Measurements from ENCODE around the gene MFSD6L. TPM values are rescaled to one million over a fixed set of nuclear protein-coding genes. Genes with fewer than 3 reads are reported as not detected.

The MFSD6L gene
- total and polyA plus RNA-seq, 7 donors, result not detected

GRCh38 chr17:8797621-8798175 lies 1.5 kb downstream of the MFSD6L start:
- peaks cover 0 to 27% (median 3%) of the 10 kb centered on the region in 3 donors for H3K27me3 ChIP-seq (ENCODE audit: insufficient read depth in 3 of 3, low read length in 2 of 3)
- 72 to 83% (median 76%) methylated on average over 14 of the region's 14 CpGs for WGBS, 3 donors
- TF ChIP-seq, protein P1, sequence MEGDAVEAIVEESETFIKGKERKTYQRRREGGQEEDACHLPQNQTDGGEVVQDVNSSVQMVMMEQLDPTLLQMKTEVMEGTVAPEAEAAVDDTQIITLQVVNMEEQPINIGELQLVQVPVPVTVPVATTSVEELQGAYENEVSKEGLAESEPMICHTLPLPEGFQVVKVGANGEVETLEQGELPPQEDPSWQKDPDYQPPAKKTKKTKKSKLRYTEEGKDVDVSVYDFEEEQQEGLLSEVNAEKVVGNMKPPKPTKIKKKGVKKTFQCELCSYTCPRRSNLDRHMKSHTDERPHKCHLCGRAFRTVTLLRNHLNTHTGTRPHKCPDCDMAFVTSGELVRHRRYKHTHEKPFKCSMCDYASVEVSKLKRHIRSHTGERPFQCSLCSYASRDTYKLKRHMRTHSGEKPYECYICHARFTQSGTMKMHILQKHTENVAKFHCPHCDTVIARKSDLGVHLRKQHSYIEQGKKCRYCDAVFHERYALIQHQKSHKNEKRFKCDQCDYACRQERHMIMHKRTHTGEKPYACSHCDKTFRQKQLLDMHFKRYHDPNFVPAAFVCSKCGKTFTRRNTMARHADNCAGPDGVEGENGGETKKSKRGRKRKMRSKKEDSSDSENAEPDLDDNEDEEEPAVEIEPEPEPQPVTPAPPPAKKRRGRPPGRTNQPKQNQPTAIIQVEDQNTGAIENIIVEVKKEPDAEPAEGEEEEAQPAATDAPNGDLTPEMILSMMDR (IDR thresholded peaks at IDR 0.05), result no peak
- no peak overlapping the region for H3K4me3 ChIP-seq
- intact Hi-C loops (cut with DNase I), result loop anchor here in 1 of 2 donors (10.0 kb wide), 1 partner anchor 97 kb away; no protein-coding TSS in a partner anchor
- ATAC-seq (no peak), DNase-seq (no peak)
- no peaks in the 10 kb centered on the region for H3K36me3 ChIP-seq (ENCODE audit: insufficient read depth in 1 of 2, low read depth in 1 of 2)
- H3K4me1 ChIP-seq, result no peaks in the 10 kb centered on the region
- no peak overlapping the region for H3K27ac ChIP-seq
- no peaks in the 10 kb centered on the region for H3K9me3 ChIP-seq

GRCh38 chr17:8794636-8795035 lies 4.5 kb downstream of the MFSD6L start:
- no peaks in the 10 kb centered on the region for H3K36me3 ChIP-seq (ENCODE audit: insufficient read depth in 1 of 2, low read depth in 1 of 2)
- TF ChIP-seq, protein P1 (IDR thresholded peaks at IDR 0.05), result no peak
- intact Hi-C loops (cut with DNase I), result loop anchor here in 1 of 2 donors (10.0 kb wide), 1 partner anchor 100 kb away; no protein-coding TSS in a partner anchor
- no peaks in the 10 kb centered on the region for H3K4me1 ChIP-seq
- H3K9me3 ChIP-seq, result peaks cover 8% of the 10 kb centered on the region
- peaks cover 0 to 25% (median 0%) of the 10 kb centered on the region in 3 donors for H3K27me3 ChIP-seq (ENCODE audit: insufficient read depth in 3 of 3, low read length in 2 of 3)
- WGBS, 3 donors, result 13 to 44% (median 15%) methylated on average over 7 of the region's 7 CpGs
- no peak for ATAC-seq
- no peak for DNase-seq
- no peak overlapping the region for H3K4me3 ChIP-seq
- no peak overlapping the region for H3K27ac ChIP-seq

- intact Hi-C loops (cut with DNase I), result loop anchor here in 1 of 2 donors (10.0 kb wide), 1 partner anchor 101 kb away; no protein-coding TSS in a partner anchor
- WGBS, 3 donors, result 56 to 71% (median 70%) methylated on average over 2 of the region's 2 CpGs
- no peak overlapping the region for H3K4me3 ChIP-seq
- ATAC-seq (no peak), DNase-seq (no peak)
- peaks cover 0 to 16% (median 0%) of the 10 kb centered on the region in 3 donors for H3K27me3 ChIP-seq (ENCODE audit: insufficient read depth in 3 of 3, low read length in 2 of 3)
- no peaks in the 10 kb centered on the region for H3K4me1 ChIP-seq
- TF ChIP-seq, protein P1 (IDR thresholded peaks at IDR 0.05), result no peak
- peaks cover 8% of the 10 kb centered on the region for H3K9me3 ChIP-seq
- no peak overlapping the region for H3K27ac ChIP-seq
- no peaks in the 10 kb centered on the region for H3K36me3 ChIP-seq (ENCODE audit: insufficient read depth in 1 of 2, low read depth in 1 of 2)
Observed at GRCh38 chr17:8793649-8794048, 5.5 kb downstream of the MFSD6L start.

DNA sequence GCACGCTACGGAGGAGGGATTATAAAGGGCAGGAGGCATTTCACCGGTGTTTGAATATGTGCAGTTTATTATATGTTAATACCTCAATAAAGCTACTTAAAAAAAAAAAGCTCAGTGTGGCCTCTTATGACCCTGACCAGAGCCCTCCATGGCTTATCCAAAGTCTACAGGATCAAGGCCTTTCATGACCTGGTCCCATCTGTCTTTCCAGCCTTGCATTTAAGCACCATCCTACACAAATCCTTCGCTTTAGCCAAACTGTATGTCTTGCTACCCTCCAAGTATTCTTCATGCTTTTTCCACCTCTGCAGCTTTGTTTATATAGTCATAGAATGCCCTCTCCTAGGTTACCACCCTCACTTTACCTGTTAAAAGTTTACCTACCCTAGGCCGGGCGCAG lies 6.5 kb downstream of the MFSD6L start:
- Histone ChIP-seq H3K4me3 (no peak overlapping the region), H3K36me3 (ENCODE audit: insufficient read depth in 1 of 2, low read depth in 1 of 2) (no peaks in the 10 kb centered on the region), H3K9me3 (peaks cover 8% of the 10 kb centered on the region), H3K27me3 (ENCODE audit: insufficient read depth in 3 of 3, low read length in 2 of 3) (peaks cover 0 to 5% (median 0%) of the 10 kb centered on the region in 3 donors), H3K4me1 (no peaks in the 10 kb centered on the region), H3K27ac (no peak overlapping the region)
- ATAC-seq, result no peak
- intact Hi-C loops (cut with DNase I), result loop anchor here in 1 of 2 donors (10.0 kb wide), 1 partner anchor 102 kb away; no protein-coding TSS in a partner anchor
- WGBS, 3 donors, result 62 to 83% (median 81%) methylated on average over 6 of the region's 6 CpGs
- TF ChIP-seq, protein P1 (IDR thresholded peaks at IDR 0.05), result no peak
- DNase-seq, result no peak
